H1 (cell line): ENCODE results near the gene NBAS. TPM values are rescaled to one million over a fixed set of nuclear protein-coding genes. Genes with fewer than 3 reads are reported as not detected.

Experiments
- EP300 ChIP-seq, 2 experiments: IDR thresholded peaks; 1 replicate in 1 of 2; 2 replicates in 1 of 2; pipeline ENCODE4 v1.6.1; 2011 to 2012; ENCODE audit warnings: low read depth in 2 of 2, low read length in 2 of 2, mild to moderate bottlenecking in 2 of 2, borderline replicate concordance in 1 of 2, inconsistent platforms in 1 of 2, moderate library complexity in 1 of 2
- EZH2 ChIP-seq: fragments of 200-600 bp; sonication (generic); IDR thresholded peaks from 2 replicates; pipeline ENCODE4 v1.7.1; 2012; ENCODE audit warnings: low read depth, mild to moderate bottlenecking, moderate library complexity, low read length, inconsistent platforms; ENCODE audit not compliant: severe bottlenecking
- SIRT6 ChIP-seq: IDR thresholded peaks from one replicate; pipeline ENCODE4 v1.7.1; 2012; ENCODE audit warnings: low read length, inconsistent platforms
- polyA plus RNA-seq, 7 experiments: library from polyadenylated mRNA; depleted of rRNA in 3 of 7; stranded (reverse) in 5 of 7; unstranded in 2 of 7; fragments of >200 nt in 5 of 7; fragments of 200-250 nt in 2 of 7; gene quantifications; 1 replicate in 5 of 7; 2 replicates in 1 of 7; 4 replicates in 1 of 7; pipeline versions ENCODE4 v1.2.1 to v1.2.3, GENCODE V29; 2011 to 2013; ENCODE audit warnings: missing spikeins in 2 of 7, mixed read lengths in 2 of 7
- total RNA-seq: library from RNA; stranded (reverse); fragmentation: NEBNext Ultra II Directional; extraction: Animal tissue kit (Norgen Biotek cat#: 25700); gene quantifications from 2 replicates; pipeline ENCODE4 v1.2.1, GENCODE V29; 2021

The NBAS gene
- total and polyA plus RNA-seq, 2 of the 8 experiments (the other 6 are each of a cell fraction or from before 2014, with no cell fraction given), result 19.6 to 34.8 TPM

GRCh38 chr2:15449556-15450236 is 111.4 kb downstream of the NBAS start (continued):
- no peak for TF ChIP-seq EZH2
- no peak for TF ChIP-seq EP300 (IDR thresholded peaks at IDR 0.05; ENCODE audit: borderline replicate concordance in 1 of 2, low read depth in 2 of 2, low read length in 2 of 2)
- TF ChIP-seq SIRT6, result no peak
- TF ChIP-seq, all 59 proteins: peak for 0
